SH-SY5Y (cell line): ENCODE measurements around the gene ANGPTL4.

Experiments
- GATA2 ChIP-seq: IDR thresholded peaks from 2 replicates; pipeline ENCODE4 v1.6.1; 2011; ENCODE audit warnings: mild to moderate bottlenecking, low read depth, low read length
- GATA3 ChIP-seq: IDR thresholded peaks from 2 replicates; pipeline ENCODE4 v1.6.1; 2011; ENCODE audit warnings: low read depth, mild to moderate bottlenecking, low read length, moderate library complexity

DNA sequence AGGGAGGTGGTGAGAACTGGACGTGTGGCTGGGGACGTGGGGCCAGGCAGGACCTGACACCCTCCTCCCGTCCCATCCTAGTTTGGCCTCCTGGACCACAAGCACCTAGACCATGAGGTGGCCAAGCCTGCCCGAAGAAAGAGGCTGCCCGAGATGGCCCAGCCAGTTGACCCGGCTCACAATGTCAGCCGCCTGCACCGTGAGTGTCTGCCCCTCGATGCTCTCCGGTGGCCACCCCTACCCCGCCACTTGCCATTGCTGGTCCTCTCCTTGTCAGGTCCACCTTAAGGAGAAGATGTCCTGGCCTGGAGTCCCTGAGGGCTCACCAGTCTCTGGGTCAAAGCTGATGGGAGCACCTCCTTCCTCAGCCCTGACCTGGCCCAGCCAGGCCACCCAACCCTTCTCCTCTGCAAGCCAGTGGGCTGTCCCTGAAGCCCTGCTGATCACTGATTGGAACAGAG, 2.2 kb downstream of the ANGPTL4 start:
- no peak for TF ChIP-seq GATA2
- no peak for TF ChIP-seq GATA3
